HCT116 (cell line): ENCODE results near the gene SLC25A21.

Experiments
- EZH2 ChIP-seq: fragments of 200-600 bp; sonication (generic); IDR thresholded peaks from 2 replicates; pipeline ENCODE4 v1.6.1; 2017; ENCODE audit warnings: antibody characterized with exemption, mixed run types
- POLR2A ChIP-seq: IDR thresholded peaks from 2 replicates; pipeline ENCODE4 v1.7.0; 2011; ENCODE audit warnings: borderline replicate concordance; ENCODE audit not compliant: insufficient read depth, insufficient read length; ENCODE audit errors: extremely low read depth
- POLR2AphosphoS5 ChIP-seq: IDR thresholded peaks from 2 replicates; pipeline ENCODE4 v1.6.1; 2011; ENCODE audit warnings: mild to moderate bottlenecking, low read depth, low read length, moderate library complexity
- REST ChIP-seq: IDR thresholded peaks from 2 replicates; pipeline ENCODE4 v1.6.1; 2012; ENCODE audit warnings: low read depth
- TF ChIP-seq, protein P1 (sequence below), 3 experiments: fragments of 200-600 bp in 1 of 3; sonication (generic) in 1 of 3; IDR thresholded peaks in 2 of 3; conservative IDR thresholded peaks in 1 of 3; 2 replicates each; pipeline ENCODE4 v1.5.1; 2012 to 2017; ENCODE audit warnings: low read depth in 2 of 3, low read length in 2 of 3, antibody characterized with exemption in 1 of 3, borderline replicate concordance in 1 of 3, control low read depth in 1 of 3, mild to moderate bottlenecking in 1 of 3, mixed read lengths in 1 of 3, mixed run types in 1 of 3, moderate library complexity in 1 of 3; ENCODE audit not compliant: insufficient read depth in 1 of 3

DNA sequence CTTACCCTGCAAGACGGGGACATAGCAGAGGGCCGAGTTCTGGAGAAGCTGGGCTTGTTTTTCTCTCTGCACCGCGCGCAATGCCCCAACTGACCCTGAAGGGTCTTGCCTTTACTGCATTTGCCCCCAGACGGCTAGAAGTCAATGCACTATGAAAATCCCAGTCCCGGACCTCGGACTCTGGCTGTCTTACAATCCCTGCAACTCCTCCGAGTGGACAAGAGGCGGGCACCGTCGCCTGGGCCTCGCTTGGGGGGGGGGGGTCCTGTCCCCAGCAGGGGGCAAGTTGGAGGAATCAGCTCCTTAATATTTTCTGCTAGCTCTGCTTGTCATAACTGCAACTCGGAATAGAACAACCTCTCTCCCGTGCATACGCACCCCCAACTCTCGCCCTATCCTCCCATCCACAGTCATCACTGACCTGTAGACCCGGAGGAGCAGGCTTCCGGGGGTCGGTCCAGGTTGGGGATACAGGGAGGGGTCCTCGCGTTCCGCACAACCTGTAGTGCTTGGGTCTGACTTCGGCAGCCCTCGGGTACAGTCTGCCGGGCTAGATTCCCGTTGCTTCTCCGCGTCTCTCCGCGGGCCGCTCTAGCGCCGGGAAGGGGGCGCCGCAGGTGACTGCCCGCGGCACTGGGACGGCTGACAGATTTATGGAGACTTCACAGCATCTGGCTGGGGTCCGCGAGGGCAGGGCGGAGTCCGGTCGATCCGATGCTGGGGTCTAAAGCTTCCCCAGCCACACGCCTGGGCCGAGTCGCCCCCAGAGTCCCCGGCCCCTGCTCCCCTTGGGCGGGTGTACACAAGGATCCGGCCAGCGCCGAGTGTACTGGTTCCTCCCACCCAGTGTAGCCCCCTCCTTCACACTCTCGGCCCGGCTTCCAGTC lies 514.0 kb downstream of the SLC25A21 start:
- no peak for TF ChIP-seq POLR2A
- TF ChIP-seq, protein P1, sequence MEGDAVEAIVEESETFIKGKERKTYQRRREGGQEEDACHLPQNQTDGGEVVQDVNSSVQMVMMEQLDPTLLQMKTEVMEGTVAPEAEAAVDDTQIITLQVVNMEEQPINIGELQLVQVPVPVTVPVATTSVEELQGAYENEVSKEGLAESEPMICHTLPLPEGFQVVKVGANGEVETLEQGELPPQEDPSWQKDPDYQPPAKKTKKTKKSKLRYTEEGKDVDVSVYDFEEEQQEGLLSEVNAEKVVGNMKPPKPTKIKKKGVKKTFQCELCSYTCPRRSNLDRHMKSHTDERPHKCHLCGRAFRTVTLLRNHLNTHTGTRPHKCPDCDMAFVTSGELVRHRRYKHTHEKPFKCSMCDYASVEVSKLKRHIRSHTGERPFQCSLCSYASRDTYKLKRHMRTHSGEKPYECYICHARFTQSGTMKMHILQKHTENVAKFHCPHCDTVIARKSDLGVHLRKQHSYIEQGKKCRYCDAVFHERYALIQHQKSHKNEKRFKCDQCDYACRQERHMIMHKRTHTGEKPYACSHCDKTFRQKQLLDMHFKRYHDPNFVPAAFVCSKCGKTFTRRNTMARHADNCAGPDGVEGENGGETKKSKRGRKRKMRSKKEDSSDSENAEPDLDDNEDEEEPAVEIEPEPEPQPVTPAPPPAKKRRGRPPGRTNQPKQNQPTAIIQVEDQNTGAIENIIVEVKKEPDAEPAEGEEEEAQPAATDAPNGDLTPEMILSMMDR (IDR thresholded peaks at IDR 0.05 in 2 of 3, conservative IDR thresholded peaks at IDR 0.05 in 1 of 3; ENCODE audit: borderline replicate concordance in 1 of 3, insufficient read depth in 1 of 3, low read depth in 2 of 3, low read length in 2 of 3) = no peak
- TF ChIP-seq POLR2AphosphoS5 = no peak
- TF ChIP-seq EZH2 = no peak
- TF ChIP-seq REST = no peak
